HL-60 (cell line): ENCODE results near the gene FCHO2.

Source experiments
- GABPA ChIP-seq: IDR thresholded peaks from 2 replicates; pipeline ENCODE4 v1.6.1; 2012; ENCODE audit warnings: low read depth
- POLR2AphosphoS5 ChIP-seq: IDR thresholded peaks from 2 replicates; pipeline ENCODE4 v1.6.1; 2012; ENCODE audit warnings: low read depth
- SPI1 ChIP-seq: IDR thresholded peaks from 2 replicates; pipeline ENCODE4 v1.6.1; 2012; ENCODE audit warnings: low read depth, mild to moderate bottlenecking, borderline replicate concordance
- TF ChIP-seq, protein P1 (sequence below): IDR thresholded peaks from one replicate; pipeline ENCODE4 v1.5.1; 2011; ENCODE audit warnings: low read length, control low read depth, inconsistent platforms; ENCODE audit not compliant: insufficient read depth
- TF ChIP-seq, protein P2 (sequence below): IDR thresholded peaks from 2 replicates; pipeline ENCODE4 v1.6.1; 2012; ENCODE audit warnings: low read depth; ENCODE audit not compliant: insufficient replicate concordance

DNA sequence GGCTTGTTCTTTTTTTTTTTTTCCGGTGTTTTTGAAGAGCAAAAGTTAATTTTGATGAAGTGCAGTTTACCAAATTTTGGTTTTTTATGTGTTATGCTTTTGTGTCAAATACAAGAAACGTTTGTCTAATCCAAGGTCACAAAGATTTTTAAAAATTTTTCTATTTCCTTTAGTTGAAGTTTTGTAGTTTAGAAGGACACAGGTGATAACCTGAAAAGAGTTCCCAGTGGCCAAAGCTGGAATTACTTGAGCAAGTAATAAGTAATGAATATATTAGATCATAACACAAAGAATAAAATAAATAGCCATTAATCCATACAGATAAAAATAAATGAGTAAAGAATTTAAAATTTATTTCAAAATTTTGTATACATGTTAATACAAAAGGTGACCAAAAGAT is 71.5 kb downstream of the FCHO2 start:
- TF ChIP-seq, protein P1, sequence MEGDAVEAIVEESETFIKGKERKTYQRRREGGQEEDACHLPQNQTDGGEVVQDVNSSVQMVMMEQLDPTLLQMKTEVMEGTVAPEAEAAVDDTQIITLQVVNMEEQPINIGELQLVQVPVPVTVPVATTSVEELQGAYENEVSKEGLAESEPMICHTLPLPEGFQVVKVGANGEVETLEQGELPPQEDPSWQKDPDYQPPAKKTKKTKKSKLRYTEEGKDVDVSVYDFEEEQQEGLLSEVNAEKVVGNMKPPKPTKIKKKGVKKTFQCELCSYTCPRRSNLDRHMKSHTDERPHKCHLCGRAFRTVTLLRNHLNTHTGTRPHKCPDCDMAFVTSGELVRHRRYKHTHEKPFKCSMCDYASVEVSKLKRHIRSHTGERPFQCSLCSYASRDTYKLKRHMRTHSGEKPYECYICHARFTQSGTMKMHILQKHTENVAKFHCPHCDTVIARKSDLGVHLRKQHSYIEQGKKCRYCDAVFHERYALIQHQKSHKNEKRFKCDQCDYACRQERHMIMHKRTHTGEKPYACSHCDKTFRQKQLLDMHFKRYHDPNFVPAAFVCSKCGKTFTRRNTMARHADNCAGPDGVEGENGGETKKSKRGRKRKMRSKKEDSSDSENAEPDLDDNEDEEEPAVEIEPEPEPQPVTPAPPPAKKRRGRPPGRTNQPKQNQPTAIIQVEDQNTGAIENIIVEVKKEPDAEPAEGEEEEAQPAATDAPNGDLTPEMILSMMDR = no peak
- TF ChIP-seq, protein P2, sequence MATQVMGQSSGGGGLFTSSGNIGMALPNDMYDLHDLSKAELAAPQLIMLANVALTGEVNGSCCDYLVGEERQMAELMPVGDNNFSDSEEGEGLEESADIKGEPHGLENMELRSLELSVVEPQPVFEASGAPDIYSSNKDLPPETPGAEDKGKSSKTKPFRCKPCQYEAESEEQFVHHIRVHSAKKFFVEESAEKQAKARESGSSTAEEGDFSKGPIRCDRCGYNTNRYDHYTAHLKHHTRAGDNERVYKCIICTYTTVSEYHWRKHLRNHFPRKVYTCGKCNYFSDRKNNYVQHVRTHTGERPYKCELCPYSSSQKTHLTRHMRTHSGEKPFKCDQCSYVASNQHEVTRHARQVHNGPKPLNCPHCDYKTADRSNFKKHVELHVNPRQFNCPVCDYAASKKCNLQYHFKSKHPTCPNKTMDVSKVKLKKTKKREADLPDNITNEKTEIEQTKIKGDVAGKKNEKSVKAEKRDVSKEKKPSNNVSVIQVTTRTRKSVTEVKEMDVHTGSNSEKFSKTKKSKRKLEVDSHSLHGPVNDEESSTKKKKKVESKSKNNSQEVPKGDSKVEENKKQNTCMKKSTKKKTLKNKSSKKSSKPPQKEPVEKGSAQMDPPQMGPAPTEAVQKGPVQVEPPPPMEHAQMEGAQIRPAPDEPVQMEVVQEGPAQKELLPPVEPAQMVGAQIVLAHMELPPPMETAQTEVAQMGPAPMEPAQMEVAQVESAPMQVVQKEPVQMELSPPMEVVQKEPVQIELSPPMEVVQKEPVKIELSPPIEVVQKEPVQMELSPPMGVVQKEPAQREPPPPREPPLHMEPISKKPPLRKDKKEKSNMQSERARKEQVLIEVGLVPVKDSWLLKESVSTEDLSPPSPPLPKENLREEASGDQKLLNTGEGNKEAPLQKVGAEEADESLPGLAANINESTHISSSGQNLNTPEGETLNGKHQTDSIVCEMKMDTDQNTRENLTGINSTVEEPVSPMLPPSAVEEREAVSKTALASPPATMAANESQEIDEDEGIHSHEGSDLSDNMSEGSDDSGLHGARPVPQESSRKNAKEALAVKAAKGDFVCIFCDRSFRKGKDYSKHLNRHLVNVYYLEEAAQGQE = no peak
- TF ChIP-seq POLR2AphosphoS5 = no peak
- no peak for TF ChIP-seq SPI1
- TF ChIP-seq GABPA = no peak
